Neural crest cell (in vitro differentiated cells): Measurements from ENCODE around the gene PRR18. TPM values are rescaled to one million over a fixed set of nuclear protein-coding genes. Genes with fewer than 3 reads are reported as not detected.

ENCODE experiments used
- DNase-seq: peaks from one replicate; pipeline ENCODE4 v3.0.0; 2021; ENCODE audit warnings: low read depth, mixed read lengths, low spot score
- H3K27ac Mint-ChIP-seq: one replicate; pipeline ENCODE4 v1.8.0; 2021; ENCODE audit warnings: mild to moderate bottlenecking, mixed read lengths; ENCODE audit not compliant: unreplicated experiment
- H3K27me3 Mint-ChIP-seq: 2 replicates; pipeline ENCODE4 v1.8.0; 2021; ENCODE audit warnings: low read depth, mild to moderate bottlenecking, mixed read lengths
- H3K36me3 Mint-ChIP-seq: 2 replicates; pipeline ENCODE4 v1.8.0; 2021; ENCODE audit warnings: low read depth, mild to moderate bottlenecking, mixed read lengths
- H3K4me1 Mint-ChIP-seq: 2 replicates; pipeline ENCODE4 v1.8.0; 2021; ENCODE audit warnings: mixed read lengths
- H3K4me3 Mint-ChIP-seq: one replicate; pipeline ENCODE4 v1.8.0; 2021; ENCODE audit warnings: mild to moderate bottlenecking, mixed read lengths
- H3K9me3 Mint-ChIP-seq: 2 replicates; pipeline ENCODE4 v1.8.0; 2021; ENCODE audit warnings: mixed read lengths
- CTCF ChIP-seq: fragments of 200-600 bp; sonication (generic); conservative IDR thresholded peaks from 2 replicates; pipeline ENCODE4 v1.5.0; 2021; ENCODE audit warnings: antibody characterized with exemption, mild to moderate bottlenecking
- total RNA-seq: library from RNA; stranded (reverse); gene quantifications from 2 replicates; pipeline ENCODE4 v1.2.1, GENCODE V29; 2021

Gene PRR18
- total RNA-seq, 1 donor from 2014 or later, result 0.35 TPM

- Mint-ChIP-seq H3K36me3 (no peaks in the 10 kb centered on the region), H3K4me1 (peaks cover 4% of the 10 kb centered on the region), H3K27ac (no peak overlapping the region), H3K4me3 (no peak overlapping the region), H3K27me3 (peaks cover 36% of the 10 kb centered on the region), H3K9me3 (no peaks in the 10 kb centered on the region)
- TF ChIP-seq CTCF, result no peak
- no peak for DNase-seq
These were observed 4.6 kb upstream of the PRR18 start for GRCh38 chr6:166312832-166313231.

DNA sequence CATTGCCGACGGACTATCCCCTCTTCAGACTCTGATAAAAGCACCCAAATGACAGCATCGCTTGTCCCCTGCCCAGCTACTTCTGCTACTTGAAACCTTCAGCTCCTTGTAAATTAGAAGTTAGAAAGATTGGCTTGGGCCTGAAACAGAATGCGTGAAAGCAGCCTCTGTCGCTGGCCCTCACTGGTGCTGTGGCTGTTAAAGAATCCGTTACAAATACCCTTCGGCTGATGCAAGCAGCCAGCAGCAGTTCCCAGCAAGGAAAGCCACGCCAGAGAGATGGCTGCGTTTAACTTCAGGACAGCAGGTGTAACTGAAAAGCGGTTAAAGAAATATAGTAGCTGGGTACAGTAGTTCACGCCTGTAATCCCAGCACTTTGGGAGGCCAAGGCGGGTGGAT lies 2.4 kb upstream of the PRR18 start:
- Mint-ChIP-seq H3K4me3 (no peak overlapping the region), H3K9me3 (no peaks in the 10 kb centered on the region), H3K36me3 (no peaks in the 10 kb centered on the region), H3K27me3 (peaks cover 49% of the 10 kb centered on the region), H3K27ac (no peak overlapping the region), H3K4me1 (peaks cover 4% of the 10 kb centered on the region)
- TF ChIP-seq CTCF, result no peak
- DNase-seq, result no peak

GRCh38 chr6:166309977-166310376 lies 1.8 kb upstream of the PRR18 start:
- no peaks in the 10 kb centered on the region for H3K9me3 Mint-ChIP-seq
- H3K4me3 Mint-ChIP-seq, result no peak overlapping the region
- no peak for DNase-seq
- H3K27ac Mint-ChIP-seq, result no peak overlapping the region
- H3K36me3 Mint-ChIP-seq, result no peaks in the 10 kb centered on the region
- peaks cover 55% of the 10 kb centered on the region for H3K27me3 Mint-ChIP-seq
- H3K4me1 Mint-ChIP-seq, result peaks cover 4% of the 10 kb centered on the region
- TF ChIP-seq CTCF, result no peak

DNA sequence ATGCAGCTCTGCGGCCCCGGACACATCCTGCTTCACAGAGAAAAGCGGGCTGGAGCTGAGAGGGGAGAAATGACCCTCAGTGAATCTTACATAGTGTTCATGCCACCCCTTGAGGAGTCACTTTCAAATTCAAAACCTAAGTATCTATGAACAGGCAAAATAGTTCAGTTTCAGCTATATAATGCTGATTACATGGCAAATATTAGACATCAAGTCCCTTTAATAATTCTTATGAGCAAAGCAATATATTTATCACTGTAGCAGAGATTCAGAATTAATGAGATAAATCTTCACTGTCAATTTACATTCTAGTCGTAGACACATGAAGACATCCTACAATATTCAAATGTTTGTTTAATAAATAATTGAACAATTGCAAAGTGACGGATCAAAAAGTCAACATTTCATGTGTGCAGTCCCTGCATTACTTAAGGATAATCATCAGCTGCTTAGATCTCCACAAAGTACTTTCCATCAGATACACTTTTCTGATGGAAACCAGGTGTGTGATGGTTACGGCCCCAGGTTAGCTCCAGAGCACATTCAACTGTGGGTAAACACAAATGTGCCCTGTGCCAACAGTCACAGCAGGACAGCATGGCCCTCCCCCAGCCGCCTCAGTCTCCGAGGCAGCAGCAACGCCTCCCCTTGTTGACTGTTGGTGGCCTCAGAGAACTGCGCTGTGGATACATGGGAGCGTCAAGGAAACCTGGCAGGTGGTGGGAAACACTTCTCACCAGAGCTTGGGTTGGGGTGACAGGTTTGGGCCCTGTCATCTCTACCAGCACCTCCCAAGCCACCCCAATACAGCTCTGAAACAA lies 787 bp upstream of the PRR18 start:
- no peak overlapping the region for H3K27ac Mint-ChIP-seq
- H3K4me3 Mint-ChIP-seq, result peak overlapping the region; percentile 74
- H3K4me1 Mint-ChIP-seq, result peaks cover 4% of the 10 kb centered on the region
- no peak for DNase-seq
- H3K27me3 Mint-ChIP-seq, result peaks cover 61% of the 10 kb centered on the region
- H3K36me3 Mint-ChIP-seq, result no peaks in the 10 kb centered on the region
- no peaks in the 10 kb centered on the region for H3K9me3 Mint-ChIP-seq
- TF ChIP-seq CTCF, result no peak

DNA sequence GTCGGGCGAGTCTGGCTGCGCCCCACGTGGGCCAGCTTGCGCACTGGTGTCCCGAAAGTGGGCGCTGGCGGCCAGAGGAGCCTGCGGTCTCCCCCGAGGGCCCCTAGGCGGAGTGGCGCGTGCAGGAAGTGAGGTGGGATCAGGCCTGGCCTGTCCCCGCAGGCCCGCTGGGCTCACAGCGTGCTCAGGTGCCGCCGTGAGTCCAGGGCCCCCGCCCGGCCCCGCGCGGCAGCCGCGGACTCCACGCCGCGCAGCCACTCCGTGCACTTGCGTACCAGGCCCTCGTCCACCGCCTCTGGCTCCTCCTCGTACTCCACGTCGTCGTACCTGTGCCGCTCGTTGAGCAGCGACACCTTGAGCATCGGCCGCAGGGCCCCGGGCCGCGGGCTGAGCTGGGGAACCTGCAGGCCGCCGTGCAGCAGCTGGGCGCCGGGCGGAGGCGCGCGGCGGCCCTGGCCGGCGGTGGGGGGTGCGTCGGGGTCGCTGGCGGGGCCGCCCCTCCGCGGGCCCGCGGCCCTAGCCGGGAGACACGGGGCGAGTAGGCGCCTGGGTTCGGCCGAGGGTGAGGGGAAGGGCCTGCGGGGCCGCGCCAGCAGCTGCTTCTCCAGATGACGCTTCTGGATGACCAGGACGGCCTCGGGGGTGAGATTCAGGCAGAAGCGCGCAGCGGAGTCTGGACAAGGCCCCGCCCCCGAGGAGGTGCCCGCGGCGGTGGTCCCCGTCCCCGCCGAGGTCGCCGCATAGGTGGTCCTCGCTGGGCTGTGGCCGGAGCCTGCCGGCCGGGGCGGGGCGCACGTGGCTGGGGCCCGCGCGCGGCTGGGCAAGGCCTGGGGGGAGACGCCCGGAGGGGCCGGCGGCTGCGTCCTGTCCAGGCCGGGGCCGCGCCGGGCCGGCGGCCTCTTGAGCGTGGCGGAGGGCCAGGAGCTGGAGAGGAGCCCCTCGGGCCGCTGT lies 835 bp downstream of the PRR18 start:
- Mint-ChIP-seq H3K36me3 (no peaks in the 10 kb centered on the region), H3K27ac (no peak overlapping the region), H3K27me3 (peaks cover 65% of the 10 kb centered on the region), H3K4me3 (no peak overlapping the region), H3K4me1 (peaks cover 4% of the 10 kb centered on the region), H3K9me3 (no peaks in the 10 kb centered on the region)
- peak; percentile 51 for DNase-seq
- no peak for TF ChIP-seq CTCF
